ENCODE measurements around the gene ACOT6.

Gene ACOT6

DNA sequence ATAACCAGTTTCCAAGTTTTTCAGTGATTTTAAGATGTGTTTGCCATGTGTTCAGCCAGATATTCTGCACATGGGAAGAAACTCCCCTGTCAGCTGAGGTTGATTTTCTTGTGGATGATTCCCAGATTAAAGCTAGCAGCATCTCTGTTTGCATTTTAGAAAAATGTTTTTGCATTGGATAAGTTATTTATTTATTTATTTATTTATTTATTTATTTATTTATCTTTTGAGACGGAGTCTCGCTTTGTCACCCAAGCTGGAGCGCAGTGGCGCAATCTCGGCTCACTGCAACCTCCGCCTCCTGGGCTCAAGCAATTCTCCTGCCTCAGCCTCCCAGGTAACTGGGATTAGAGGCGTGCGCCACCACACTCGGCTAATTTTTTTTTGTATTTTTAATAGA, 17.8 kb upstream of the ACOT6 start (continued):
- TF ChIP-seq, protein P1, sequence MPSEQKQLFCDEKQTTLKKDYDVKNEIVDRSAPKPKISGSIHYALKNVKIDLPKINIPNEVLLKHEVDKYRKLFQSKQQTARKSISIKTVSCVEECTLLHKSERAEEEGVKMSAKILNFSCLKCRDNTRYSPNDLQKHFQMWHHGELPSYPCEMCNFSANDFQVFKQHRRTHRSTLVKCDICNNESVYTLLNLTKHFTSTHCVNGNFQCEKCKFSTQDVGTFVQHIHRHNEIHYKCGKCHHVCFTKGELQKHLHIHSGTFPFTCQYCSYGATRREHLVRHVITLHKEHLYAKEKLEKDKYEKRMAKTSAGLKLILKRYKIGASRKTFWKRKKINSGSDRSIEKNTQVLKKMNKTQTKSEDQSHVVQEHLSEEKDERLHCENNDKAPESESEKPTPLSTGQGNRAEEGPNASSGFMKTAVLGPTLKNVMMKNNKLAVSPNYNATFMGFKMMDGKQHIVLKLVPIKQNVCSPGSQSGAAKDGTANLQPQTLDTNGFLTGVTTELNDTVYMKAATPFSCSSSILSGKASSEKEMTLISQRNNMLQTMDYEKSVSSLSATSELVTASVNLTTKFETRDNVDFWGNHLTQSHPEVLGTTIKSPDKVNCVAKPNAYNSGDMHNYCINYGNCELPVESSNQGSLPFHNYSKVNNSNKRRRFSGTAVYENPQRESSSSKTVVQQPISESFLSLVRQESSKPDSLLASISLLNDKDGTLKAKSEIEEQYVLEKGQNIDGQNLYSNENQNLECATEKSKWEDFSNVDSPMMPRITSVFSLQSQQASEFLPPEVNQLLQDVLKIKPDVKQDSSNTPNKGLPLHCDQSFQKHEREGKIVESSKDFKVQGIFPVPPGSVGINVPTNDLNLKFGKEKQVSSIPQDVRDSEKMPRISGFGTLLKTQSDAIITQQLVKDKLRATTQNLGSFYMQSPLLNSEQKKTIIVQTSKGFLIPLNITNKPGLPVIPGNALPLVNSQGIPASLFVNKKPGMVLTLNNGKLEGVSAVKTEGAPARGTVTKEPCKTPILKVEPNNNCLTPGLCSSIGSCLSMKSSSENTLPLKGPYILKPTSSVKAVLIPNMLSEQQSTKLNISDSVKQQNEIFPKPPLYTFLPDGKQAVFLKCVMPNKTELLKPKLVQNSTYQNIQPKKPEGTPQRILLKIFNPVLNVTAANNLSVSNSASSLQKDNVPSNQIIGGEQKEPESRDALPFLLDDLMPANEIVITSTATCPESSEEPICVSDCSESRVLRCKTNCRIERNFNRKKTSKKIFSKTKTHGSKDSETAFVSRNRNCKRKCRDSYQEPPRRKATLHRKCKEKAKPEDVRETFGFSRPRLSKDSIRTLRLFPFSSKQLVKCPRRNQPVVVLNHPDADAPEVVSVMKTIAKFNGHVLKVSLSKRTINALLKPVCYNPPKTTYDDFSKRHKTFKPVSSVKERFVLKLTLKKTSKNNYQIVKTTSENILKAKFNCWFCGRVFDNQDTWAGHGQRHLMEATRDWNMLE (tag by site-specific recombination; conservative IDR thresholded peaks at IDR 0.05; ENCODE audit: low read depth) = peak; percentile 72
- TF ChIP-seq ZNF174 (tag by site-specific recombination; IDR thresholded peaks at IDR 0.05) = no peak
- no peak for TF ChIP-seq IKZF3 (tag by site-specific recombination; IDR thresholded peaks at IDR 0.05)
- TF ChIP-seq, protein P2, sequence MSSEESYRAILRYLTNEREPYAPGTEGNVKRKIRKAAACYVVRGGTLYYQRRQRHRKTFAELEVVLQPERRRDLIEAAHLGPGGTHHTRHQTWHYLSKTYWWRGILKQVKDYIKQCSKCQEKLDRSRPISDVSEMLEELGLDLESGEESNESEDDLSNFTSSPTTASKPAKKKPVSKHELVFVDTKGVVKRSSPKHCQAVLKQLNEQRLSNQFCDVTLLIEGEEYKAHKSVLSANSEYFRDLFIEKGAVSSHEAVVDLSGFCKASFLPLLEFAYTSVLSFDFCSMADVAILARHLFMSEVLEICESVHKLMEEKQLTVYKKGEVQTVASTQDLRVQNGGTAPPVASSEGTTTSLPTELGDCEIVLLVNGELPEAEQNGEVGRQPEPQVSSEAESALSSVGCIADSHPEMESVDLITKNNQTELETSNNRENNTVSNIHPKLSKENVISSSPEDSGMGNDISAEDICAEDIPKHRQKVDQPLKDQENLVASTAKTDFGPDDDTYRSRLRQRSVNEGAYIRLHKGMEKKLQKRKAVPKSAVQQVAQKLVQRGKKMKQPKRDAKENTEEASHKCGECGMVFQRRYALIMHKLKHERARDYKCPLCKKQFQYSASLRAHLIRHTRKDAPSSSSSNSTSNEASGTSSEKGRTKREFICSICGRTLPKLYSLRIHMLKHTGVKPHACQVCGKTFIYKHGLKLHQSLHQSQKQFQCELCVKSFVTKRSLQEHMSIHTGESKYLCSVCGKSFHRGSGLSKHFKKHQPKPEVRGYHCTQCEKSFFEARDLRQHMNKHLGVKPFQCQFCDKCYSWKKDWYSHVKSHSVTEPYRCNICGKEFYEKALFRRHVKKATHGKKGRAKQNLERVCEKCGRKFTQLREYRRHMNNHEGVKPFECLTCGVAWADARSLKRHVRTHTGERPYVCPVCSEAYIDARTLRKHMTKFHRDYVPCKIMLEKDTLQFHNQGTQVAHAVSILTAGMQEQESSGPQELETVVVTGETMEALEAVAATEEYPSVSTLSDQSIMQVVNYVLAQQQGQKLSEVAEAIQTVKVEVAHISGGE (tag by site-specific recombination; conservative IDR thresholded peaks at IDR 0.05; ENCODE audit: low read depth) = peak; percentile 43; the same call in 1 of the 2 replicates
- peak; percentile 44; the same call in 1 of the 2 replicates for TF ChIP-seq ZNF404 (tag by site-specific recombination; IDR thresholded peaks at IDR 0.05)
- 0 out of 2 replicates have a peak, but pooled peaks have one; percentile 16 for TF ChIP-seq ZNF555 (tag by site-specific recombination; conservative IDR thresholded peaks at IDR 0.05)

DNA sequence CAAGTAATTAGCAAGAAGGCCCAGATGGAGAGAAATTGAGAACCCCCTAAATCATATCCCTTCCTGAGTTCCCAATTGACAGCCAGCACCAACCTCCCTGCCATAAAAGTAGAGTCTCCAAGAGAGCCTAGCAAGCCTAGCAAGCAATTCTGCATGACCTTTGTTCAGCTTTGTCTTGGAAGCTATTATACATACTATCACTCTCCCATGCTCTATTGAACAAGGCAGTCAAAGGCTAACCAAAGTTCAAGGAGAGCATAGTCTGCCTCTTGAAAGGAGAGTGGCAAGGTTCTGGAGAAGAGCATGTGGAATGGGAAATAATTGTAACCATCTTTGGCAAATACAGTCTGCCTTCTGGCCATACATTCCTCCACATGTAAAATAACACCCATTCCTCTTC, 12.8 kb upstream of the ACOT6 start:
- Histone ChIP-seq H3K4me1 (ENCODE audit: control insufficient read depth, insufficient read depth, low read length) (no peaks in the 10 kb centered on the region), H3K4me3 (ENCODE audit: low read depth, low read length) (no peak overlapping the region), H3K9me3 (ENCODE audit: control insufficient read depth, insufficient read depth, low read depth, low read length) (no peaks in the 10 kb centered on the region), H3K36me3 (ENCODE audit: control insufficient read depth in 2 of 2, insufficient read depth in 1 of 2, low read length in 2 of 2) (no peaks in the 10 kb centered on the region), H3K27ac (ENCODE audit: extremely low read depth, low read depth, low read length) (no peak overlapping the region)
- POLR2A ChIA-PET = no interaction called here
- no peak for TF ChIP-seq BCL11B (tag by site-specific recombination; IDR thresholded peaks at IDR 0.05; ENCODE audit: low read depth)
- TF ChIP-seq, protein P3, sequence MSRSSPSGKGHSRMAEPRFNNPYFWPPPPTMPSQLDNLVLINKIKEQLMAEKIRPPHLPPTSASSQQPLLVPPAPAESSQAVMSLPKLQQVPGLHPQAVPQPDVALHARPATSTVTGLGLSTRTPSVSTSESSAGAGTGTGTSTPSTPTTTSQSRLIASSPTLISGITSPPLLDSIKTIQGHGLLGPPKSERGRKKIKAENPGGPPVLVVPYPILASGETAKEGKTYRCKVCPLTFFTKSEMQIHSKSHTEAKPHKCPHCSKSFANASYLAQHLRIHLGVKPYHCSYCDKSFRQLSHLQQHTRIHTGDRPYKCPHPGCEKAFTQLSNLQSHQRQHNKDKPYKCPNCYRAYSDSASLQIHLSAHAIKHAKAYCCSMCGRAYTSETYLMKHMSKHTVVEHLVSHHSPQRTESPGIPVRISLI (tag by site-specific recombination; IDR thresholded peaks at IDR 0.05) = no peak
- CTCF ChIA-PET = interaction anchor here (0.6 to 0.9 kb wide), 2 partner anchors 33 to 81 kb away, joined by 3 to 4 read pairs; no protein-coding TSS in a partner anchor

DNA sequence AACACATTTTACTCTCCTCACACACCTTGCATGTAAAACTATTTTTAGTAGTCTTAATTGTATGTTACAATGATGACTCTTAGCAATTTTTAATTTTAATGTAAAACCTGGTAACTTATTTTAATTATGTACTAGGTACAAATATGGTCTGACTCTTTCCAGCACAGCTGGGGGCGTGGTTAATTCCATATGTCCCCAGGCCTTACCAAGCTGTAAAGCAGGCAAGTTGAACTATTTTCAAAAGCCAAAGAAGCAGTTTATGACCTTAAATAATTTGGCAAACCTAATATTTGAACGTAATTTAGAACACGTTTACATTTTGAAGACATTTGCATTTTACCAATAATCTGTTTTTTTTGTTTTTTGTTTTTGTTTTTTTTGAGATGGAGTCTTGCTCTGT, 9.3 kb upstream of the ACOT6 start:
- no peak overlapping the region for H3K27ac ChIP-seq (ENCODE audit: extremely low read depth, low read depth, low read length)
- no peak overlapping the region for H3K4me3 ChIP-seq (ENCODE audit: low read depth, low read length)
- H3K9me3 ChIP-seq (ENCODE audit: control insufficient read depth, insufficient read depth, low read depth, low read length) = no peaks in the 10 kb centered on the region
- POLR2A ChIA-PET = no interaction called here
- no peaks in the 10 kb centered on the region for H3K36me3 ChIP-seq (ENCODE audit: control insufficient read depth in 2 of 2, insufficient read depth in 1 of 2, low read length in 2 of 2)
- CTCF ChIA-PET = no interaction called here
- H3K4me1 ChIP-seq (ENCODE audit: control insufficient read depth, insufficient read depth, low read length) = no peaks in the 10 kb centered on the region
- TF ChIP-seq ZNF843 (tag by site-specific recombination; IDR thresholded peaks at IDR 0.05) (no peak), ZNF76 (tag by site-specific recombination; IDR thresholded peaks at IDR 0.05; ENCODE audit: borderline replicate concordance, low read depth) (no peak), ZNF514 (tag by site-specific recombination; IDR thresholded peaks at IDR 0.05) (no peak), ZFP37 (tag by site-specific recombination; IDR thresholded peaks at IDR 0.05) (no peak), HOXA7 (CRISPR knock-in tag; IDR thresholded peaks at IDR 0.05; ENCODE audit: borderline replicate concordance) (no peak), TRIM28 (IDR thresholded peaks at IDR 0.05; ENCODE audit: borderline replicate concordance, low read length) (no peak), ZNF629 (tag by site-specific recombination; IDR thresholded peaks at IDR 0.05) (no peak)
- TF ChIP-seq, protein P4, sequence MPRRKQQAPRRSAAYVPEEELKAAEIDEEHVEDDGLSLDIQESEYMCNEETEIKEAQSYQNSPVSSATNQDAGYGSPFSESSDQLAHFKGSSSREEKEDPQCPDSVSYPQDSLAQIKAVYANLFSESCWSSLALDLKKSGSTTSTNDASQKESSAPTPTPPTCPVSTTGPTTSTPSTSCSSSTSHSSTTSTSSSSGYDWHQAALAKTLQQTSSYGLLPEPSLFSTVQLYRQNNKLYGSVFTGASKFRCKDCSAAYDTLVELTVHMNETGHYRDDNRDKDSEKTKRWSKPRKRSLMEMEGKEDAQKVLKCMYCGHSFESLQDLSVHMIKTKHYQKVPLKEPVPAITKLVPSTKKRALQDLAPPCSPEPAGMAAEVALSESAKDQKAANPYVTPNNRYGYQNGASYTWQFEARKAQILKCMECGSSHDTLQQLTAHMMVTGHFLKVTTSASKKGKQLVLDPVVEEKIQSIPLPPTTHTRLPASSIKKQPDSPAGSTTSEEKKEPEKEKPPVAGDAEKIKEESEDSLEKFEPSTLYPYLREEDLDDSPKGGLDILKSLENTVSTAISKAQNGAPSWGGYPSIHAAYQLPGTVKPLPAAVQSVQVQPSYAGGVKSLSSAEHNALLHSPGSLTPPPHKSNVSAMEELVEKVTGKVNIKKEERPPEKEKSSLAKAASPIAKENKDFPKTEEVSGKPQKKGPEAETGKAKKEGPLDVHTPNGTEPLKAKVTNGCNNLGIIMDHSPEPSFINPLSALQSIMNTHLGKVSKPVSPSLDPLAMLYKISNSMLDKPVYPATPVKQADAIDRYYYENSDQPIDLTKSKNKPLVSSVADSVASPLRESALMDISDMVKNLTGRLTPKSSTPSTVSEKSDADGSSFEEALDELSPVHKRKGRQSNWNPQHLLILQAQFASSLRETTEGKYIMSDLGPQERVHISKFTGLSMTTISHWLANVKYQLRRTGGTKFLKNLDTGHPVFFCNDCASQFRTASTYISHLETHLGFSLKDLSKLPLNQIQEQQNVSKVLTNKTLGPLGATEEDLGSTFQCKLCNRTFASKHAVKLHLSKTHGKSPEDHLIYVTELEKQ (tag by site-specific recombination; IDR thresholded peaks at IDR 0.05; ENCODE audit: borderline replicate concordance) = no peak
- TF ChIP-seq, protein P5, sequence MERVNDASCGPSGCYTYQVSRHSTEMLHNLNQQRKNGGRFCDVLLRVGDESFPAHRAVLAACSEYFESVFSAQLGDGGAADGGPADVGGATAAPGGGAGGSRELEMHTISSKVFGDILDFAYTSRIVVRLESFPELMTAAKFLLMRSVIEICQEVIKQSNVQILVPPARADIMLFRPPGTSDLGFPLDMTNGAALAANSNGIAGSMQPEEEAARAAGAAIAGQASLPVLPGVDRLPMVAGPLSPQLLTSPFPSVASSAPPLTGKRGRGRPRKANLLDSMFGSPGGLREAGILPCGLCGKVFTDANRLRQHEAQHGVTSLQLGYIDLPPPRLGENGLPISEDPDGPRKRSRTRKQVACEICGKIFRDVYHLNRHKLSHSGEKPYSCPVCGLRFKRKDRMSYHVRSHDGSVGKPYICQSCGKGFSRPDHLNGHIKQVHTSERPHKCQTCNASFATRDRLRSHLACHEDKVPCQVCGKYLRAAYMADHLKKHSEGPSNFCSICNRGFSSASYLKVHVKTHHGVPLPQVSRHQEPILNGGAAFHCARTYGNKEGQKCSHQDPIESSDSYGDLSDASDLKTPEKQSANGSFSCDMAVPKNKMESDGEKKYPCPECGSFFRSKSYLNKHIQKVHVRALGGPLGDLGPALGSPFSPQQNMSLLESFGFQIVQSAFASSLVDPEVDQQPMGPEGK (tag by site-specific recombination; IDR thresholded peaks at IDR 0.05) = no peak
